Measurements from ENCODE around the gene HAT1. TPM values are rescaled to one million over a fixed set of nuclear protein-coding genes. Genes with fewer than 3 reads are reported as not detected.
"Not testable (repeated sequence)": the region's sequence is repeated elsewhere in the genome, so short reads cannot be mapped to it uniquely, and the experiment has no call there.

The HAT1 gene
- total RNA-seq, 2 donors from 2014 or later, result 58.1 to 74.6 TPM

DNA sequence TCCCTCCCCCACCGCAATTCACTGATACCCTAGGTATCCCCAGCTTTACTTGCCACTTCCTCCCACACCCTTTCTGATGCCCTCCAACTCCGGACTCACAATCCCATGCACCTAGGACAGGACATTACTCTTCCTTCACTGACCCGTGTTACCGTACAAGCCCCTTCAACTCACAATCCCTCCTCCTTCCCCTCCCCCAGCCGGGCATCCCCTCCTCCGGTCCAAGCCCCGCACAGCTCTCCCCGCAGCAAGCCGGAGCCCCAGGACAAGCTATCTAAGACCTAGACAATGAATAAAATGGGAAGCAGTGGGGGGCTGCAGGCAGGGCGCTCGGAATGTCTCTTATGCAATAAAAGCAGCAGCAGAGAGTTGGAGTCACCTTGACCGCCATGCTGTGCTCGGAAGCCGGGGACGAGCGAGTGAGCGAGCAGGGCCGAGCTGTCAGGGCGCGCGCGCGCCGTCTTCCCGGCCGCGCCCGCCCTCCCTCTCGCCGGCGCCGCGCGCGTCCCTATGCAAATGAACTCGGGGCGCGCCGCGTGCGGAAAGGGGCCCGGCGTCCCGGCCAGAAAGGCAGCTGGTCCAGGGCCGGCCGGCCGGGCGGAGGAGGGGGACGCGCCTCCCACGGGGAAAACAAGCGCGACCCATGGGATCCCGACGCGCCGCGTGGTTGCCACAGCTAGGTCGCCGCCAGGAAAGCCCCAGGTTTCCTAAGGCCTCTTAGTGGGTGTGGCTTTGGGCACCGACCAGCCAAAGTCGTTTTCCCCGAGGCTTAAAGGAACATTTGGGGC, 28.2 kb upstream of the HAT1 start, which contains the start of gene SLC25A12:
Gene SLC25A12, minus strand, starts transcription at position 421 of the 788 bp plus-strand sequence. Its CDS starts 30 bp downstream, at position 391.
- Histone ChIP-seq H3K9ac (ENCODE audit: extremely low read depth, low read length, poor library complexity, severe bottlenecking) (peak within 1 kb of the TSS; percentile 44), H3K4me3 (ENCODE audit: low read length) (peak within 1 kb of the TSS; percentile 87), H3K4me1 (ENCODE audit: control insufficient read depth, insufficient read depth, low read length) (no peaks in the 10 kb centered on the region), H3K27me3 (ENCODE audit: control insufficient read depth, insufficient read depth, low read length, poor library complexity, severe bottlenecking) (peaks cover 11% of the 10 kb centered on the region), H3K9me3 (ENCODE audit: control insufficient read depth, low read length) (peaks cover 7% of the 10 kb centered on the region), H3K36me3 (ENCODE audit: control insufficient read depth, insufficient read depth, low read length) (no peaks in the 10 kb centered on the region), H3K27ac (ENCODE audit: low read depth, low read length) (peak within 1 kb of the TSS; percentile 45)
- no peaks in the 10 kb centered on the region for H3K36me3 Mint-ChIP-seq (ENCODE audit: low read depth)
- peaks cover 14% of the 10 kb centered on the region for H3K9me3 Mint-ChIP-seq
- peak; percentile 91 for DNase-seq
- H3K4me3 Mint-ChIP-seq, result peak within 1 kb of the TSS; percentile 86
- H3K4me1 Mint-ChIP-seq, result peaks cover 18% of the 10 kb centered on the region
- peaks cover 31% of the 10 kb centered on the region for H3K27me3 Mint-ChIP-seq (ENCODE audit: insufficient read depth)
- WGBS, 2 experiments (ENCODE audit: insufficient coverage in 1 of 2, insufficient read length in 1 of 2), result 0 to 3% methylated on average over 7 to 63 of the region's 63 CpGs
- TF ChIP-seq, protein P1, sequence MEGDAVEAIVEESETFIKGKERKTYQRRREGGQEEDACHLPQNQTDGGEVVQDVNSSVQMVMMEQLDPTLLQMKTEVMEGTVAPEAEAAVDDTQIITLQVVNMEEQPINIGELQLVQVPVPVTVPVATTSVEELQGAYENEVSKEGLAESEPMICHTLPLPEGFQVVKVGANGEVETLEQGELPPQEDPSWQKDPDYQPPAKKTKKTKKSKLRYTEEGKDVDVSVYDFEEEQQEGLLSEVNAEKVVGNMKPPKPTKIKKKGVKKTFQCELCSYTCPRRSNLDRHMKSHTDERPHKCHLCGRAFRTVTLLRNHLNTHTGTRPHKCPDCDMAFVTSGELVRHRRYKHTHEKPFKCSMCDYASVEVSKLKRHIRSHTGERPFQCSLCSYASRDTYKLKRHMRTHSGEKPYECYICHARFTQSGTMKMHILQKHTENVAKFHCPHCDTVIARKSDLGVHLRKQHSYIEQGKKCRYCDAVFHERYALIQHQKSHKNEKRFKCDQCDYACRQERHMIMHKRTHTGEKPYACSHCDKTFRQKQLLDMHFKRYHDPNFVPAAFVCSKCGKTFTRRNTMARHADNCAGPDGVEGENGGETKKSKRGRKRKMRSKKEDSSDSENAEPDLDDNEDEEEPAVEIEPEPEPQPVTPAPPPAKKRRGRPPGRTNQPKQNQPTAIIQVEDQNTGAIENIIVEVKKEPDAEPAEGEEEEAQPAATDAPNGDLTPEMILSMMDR (conservative IDR thresholded peaks at IDR 0.05), result no peak
- peak within 1 kb of the TSS; percentile 83 for H3K27ac Mint-ChIP-seq

DNA sequence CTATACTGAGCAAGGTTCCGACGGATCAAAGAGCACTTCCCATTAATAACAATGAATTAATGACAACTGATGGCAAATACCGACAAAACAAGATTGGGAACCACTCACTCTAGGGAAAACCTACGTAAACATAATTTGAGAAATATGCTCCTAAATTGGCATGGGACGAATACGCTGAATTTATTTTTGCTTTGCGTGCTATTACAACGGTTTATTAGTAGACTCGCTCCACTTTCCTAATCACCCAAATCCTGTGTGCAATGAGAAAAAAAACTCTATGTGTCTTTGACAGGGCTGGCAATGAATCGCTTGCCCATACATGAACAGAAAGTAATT, 27.7 kb upstream of the HAT1 start:
- H3K36me3 Mint-ChIP-seq (ENCODE audit: low read depth), result no peaks in the 10 kb centered on the region
- Histone ChIP-seq H3K4me1 (ENCODE audit: control insufficient read depth, insufficient read depth, low read length) (no peaks in the 10 kb centered on the region), H3K27me3 (ENCODE audit: control insufficient read depth, insufficient read depth, low read length, poor library complexity, severe bottlenecking) (peaks cover 11% of the 10 kb centered on the region), H3K9me3 (ENCODE audit: control insufficient read depth, low read length) (peaks cover 7% of the 10 kb centered on the region), H3K9ac (ENCODE audit: extremely low read depth, low read length, poor library complexity, severe bottlenecking) (peak overlapping the region; percentile 44), H3K4me3 (ENCODE audit: low read length) (peak overlapping the region; percentile 87), H3K27ac (ENCODE audit: low read depth, low read length) (peak overlapping the region; percentile 45), H3K36me3 (ENCODE audit: control insufficient read depth, insufficient read depth, low read length) (no peaks in the 10 kb centered on the region)
- peak overlapping the region; percentile 69 for H3K27ac Mint-ChIP-seq
- WGBS, 2 experiments (ENCODE audit: insufficient coverage in 1 of 2, insufficient read length in 1 of 2), result 59 to 64% methylated on average over 10 of the region's 10 CpGs
- peaks cover 19% of the 10 kb centered on the region for H3K9me3 Mint-ChIP-seq
- DNase-seq, result no peak
- peaks cover 31% of the 10 kb centered on the region for H3K27me3 Mint-ChIP-seq (ENCODE audit: insufficient read depth)
- TF ChIP-seq, protein P1 (conservative IDR thresholded peaks at IDR 0.05), result no peak
- peaks cover 13% of the 10 kb centered on the region for H3K4me1 Mint-ChIP-seq
- peak overlapping the region; percentile 86 for H3K4me3 Mint-ChIP-seq

DNA sequence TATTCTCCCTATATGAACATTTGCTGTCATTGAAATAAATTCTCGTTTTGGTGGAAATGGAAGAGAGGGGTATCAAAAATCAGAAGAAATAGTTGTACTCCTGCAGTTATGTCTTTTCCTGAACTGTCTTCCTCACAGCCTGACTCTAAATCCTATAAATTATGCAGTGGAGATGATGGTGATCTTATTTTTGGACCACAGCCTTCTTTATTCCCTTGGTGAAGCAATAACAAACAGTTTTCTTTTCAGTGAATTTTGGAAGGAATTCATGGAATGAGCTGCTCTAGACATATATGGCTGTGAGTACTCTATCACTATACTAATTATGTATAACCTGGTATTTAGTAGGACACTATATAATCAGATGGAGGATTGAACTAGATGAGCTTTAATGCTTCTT, 26.5 kb upstream of the HAT1 start:
- no peak overlapping the region for H3K27ac ChIP-seq (ENCODE audit: low read depth, low read length)
- H3K4me1 ChIP-seq (ENCODE audit: control insufficient read depth, insufficient read depth, low read length), result no peaks in the 10 kb centered on the region
- no peak for DNase-seq
- peaks cover 11% of the 10 kb centered on the region for H3K27me3 ChIP-seq (ENCODE audit: control insufficient read depth, insufficient read depth, low read length, poor library complexity, severe bottlenecking)
- no peaks in the 10 kb centered on the region for H3K36me3 ChIP-seq (ENCODE audit: control insufficient read depth, insufficient read depth, low read length)
- H3K4me3 ChIP-seq (ENCODE audit: low read length), result no peak overlapping the region
- H3K36me3 Mint-ChIP-seq (ENCODE audit: low read depth), result no peaks in the 10 kb centered on the region
- peaks cover 13% of the 10 kb centered on the region for H3K4me1 Mint-ChIP-seq
- H3K9me3 ChIP-seq (ENCODE audit: control insufficient read depth, low read length), result peaks cover 7% of the 10 kb centered on the region
- 71 to 100% methylated on average over 1 of the region's 1 CpG for WGBS, 2 experiments (ENCODE audit: insufficient coverage in 1 of 2, insufficient read length in 1 of 2)
- no peak overlapping the region for H3K27ac Mint-ChIP-seq
- H3K9me3 Mint-ChIP-seq, result peaks cover 19% of the 10 kb centered on the region
- TF ChIP-seq, protein P1 (conservative IDR thresholded peaks at IDR 0.05), result no peak
- no peak overlapping the region for H3K4me3 Mint-ChIP-seq
- no peak overlapping the region for H3K9ac ChIP-seq (ENCODE audit: extremely low read depth, low read length, poor library complexity, severe bottlenecking)
- H3K27me3 Mint-ChIP-seq (ENCODE audit: insufficient read depth), result peaks cover 29% of the 10 kb centered on the region

DNA sequence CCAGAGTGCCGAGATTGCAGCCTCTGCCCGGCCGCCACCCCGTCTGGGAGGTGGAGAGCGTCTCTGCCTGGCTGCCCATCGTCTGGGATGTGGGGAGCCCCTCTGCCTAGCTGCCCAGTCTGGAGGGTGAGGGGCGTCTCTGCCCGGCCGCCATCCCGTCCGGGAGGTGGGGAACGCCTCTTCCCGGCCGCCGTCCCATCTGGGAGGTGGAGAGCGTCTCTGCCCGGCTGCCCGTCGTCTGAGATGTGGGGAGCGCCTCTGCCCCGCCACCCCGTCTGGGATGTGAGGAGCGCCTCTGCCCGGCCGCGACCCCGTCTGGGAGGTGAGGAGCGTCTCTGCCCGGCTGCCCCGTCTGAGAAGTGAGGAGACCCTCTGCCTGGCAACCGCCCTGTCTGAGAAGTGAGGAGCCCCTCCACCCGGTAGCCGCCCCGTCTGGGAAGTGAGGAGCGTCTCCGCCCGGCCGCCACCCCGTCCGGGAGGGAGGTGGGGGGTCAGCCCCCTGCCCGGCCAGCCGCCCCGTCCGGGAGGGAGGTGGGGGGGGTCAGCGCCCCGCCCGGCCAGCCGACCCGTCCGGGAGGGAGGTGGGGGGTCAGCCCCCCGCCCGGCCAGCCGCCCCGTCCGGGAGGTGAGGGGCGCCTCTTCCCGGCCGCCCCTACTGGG, 22.5 kb upstream of the HAT1 start:
- H3K4me1 Mint-ChIP-seq, result not testable (repeated sequence)

More for the DNA sequence above, 22.5 kb upstream of the HAT1 start:
- H3K4me3 Mint-ChIP-seq; DNase-seq; H3K27ac Mint-ChIP-seq; H3K36me3 ChIP-seq (ENCODE audit: control insufficient read depth, insufficient read depth, low read length); H3K9ac ChIP-seq (ENCODE audit: extremely low read depth, low read length, poor library complexity, severe bottlenecking); H3K4me3 ChIP-seq (ENCODE audit: low read length); H3K27me3 ChIP-seq (ENCODE audit: control insufficient read depth, insufficient read depth, low read length, poor library complexity, severe bottlenecking); H3K36me3 Mint-ChIP-seq (ENCODE audit: low read depth); H3K27ac ChIP-seq (ENCODE audit: low read depth, low read length); H3K4me1 ChIP-seq (ENCODE audit: control insufficient read depth, insufficient read depth, low read length); H3K9me3 ChIP-seq (ENCODE audit: control insufficient read depth, low read length): not testable (repeated sequence)
- Mint-ChIP-seq H3K9me3 (peaks cover 19% of the 10 kb centered on the region), H3K27me3 (ENCODE audit: insufficient read depth) (peaks cover 13% of the 10 kb centered on the region)
- WGBS, 2 experiments (ENCODE audit: insufficient coverage in 1 of 2, insufficient read length in 1 of 2), result 91 to 96% methylated on average over 7 to 45 of the region's 58 CpGs

All from endodermal cell (in vitro differentiated cells).